Fibroblast of pulmonary artery (primary cell): ENCODE data around the gene CCND1.

Experiments
- DNase-seq: peaks from one replicate; pipeline ENCODE4 v3.0.0-alpha.2; 2010; ENCODE audit warnings: low read depth
- H3K4me3 ChIP-seq: replicated peaks from 2 replicates; pipeline ENCODE4 v1.5.1; 2011; ENCODE audit warnings: low read depth, mild to moderate bottlenecking, control low read depth, low read length, moderate library complexity
- TF ChIP-seq, protein P1 (sequence below): IDR thresholded peaks from 2 replicates; pipeline ENCODE4 v1.5.1; 2011; ENCODE audit warnings: mild to moderate bottlenecking, control low read depth, low read length, inconsistent platforms; ENCODE audit errors: missing control alignments

Gene CCND1

DNA sequence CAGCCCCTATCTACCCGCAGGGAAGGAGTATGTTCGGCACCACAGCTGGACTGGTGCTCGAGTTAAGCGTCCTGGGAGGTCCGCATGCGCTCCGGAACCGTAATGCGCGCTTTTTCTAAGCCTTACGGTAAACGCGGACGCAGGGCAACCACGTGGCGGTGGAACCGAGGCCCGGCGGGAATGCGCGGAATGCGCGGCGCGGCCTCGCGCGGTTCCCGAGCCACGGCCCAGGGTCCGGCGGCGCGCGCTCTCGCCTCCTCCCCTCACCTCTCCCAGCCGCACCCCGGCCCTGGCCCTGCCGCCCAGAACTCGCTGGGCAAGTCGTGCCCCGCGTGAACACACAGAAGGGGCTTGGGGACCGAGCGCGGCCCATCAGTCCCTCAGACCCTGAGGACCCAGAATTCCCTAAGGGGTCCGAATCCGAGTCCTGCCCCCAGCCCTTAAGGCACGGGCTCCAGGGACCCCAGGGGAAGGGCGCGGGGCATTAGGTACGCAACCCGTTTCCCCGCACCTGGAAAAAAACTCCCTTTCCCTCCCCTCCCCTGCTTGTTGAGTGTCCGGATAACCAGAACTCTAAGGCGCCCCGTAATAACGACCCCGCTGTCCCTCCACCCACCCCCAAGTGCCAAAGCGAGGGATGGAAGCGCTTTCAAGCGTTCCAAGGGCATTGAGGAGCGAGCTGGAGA lies 4.3 kb upstream of the CCND1 start:
- peak overlapping the region; percentile 31 for H3K4me3 ChIP-seq
- TF ChIP-seq, protein P1, sequence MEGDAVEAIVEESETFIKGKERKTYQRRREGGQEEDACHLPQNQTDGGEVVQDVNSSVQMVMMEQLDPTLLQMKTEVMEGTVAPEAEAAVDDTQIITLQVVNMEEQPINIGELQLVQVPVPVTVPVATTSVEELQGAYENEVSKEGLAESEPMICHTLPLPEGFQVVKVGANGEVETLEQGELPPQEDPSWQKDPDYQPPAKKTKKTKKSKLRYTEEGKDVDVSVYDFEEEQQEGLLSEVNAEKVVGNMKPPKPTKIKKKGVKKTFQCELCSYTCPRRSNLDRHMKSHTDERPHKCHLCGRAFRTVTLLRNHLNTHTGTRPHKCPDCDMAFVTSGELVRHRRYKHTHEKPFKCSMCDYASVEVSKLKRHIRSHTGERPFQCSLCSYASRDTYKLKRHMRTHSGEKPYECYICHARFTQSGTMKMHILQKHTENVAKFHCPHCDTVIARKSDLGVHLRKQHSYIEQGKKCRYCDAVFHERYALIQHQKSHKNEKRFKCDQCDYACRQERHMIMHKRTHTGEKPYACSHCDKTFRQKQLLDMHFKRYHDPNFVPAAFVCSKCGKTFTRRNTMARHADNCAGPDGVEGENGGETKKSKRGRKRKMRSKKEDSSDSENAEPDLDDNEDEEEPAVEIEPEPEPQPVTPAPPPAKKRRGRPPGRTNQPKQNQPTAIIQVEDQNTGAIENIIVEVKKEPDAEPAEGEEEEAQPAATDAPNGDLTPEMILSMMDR = no peak
- peak; percentile 92 for DNase-seq

DNA sequence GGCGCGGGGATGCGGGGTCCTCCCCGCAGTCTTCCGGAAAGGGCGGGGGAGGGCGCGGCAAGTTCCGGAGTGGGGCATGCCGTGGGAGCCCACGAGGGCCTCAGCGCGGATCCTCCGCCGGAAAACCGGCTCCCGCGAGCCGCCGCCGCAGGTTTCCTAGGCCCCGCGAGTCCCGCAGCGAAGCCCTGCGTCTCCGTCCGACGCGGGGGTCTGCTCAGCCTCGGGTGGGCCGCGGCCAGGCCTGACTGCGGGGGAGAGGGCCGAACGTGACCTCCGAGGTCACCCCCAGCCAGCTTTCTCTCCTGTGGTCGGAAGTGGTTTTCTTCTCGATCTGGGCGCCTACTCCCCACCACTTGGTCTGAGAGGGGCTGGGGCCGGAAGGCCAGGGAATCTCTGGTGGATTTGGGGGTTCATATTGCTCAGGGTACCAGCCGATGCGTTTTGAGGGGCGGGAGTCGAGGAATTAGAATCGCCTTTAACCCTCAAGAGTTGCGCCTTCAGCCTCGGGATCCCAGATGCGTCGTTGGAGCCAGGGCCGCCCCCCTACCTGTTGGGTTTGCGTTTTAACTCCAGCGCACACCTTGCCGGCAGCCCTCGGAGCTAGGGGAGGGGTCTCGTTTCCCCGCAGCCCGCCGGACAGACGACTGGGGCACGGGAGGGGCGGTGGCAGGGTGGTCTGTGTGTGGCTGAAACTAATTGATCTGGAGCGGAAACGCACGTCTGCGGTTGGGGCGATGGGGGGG lies 3.6 kb upstream of the CCND1 start:
- TF ChIP-seq, protein P1 = no peak
- DNase-seq = no peak
- H3K4me3 ChIP-seq = no peak overlapping the region

DNA sequence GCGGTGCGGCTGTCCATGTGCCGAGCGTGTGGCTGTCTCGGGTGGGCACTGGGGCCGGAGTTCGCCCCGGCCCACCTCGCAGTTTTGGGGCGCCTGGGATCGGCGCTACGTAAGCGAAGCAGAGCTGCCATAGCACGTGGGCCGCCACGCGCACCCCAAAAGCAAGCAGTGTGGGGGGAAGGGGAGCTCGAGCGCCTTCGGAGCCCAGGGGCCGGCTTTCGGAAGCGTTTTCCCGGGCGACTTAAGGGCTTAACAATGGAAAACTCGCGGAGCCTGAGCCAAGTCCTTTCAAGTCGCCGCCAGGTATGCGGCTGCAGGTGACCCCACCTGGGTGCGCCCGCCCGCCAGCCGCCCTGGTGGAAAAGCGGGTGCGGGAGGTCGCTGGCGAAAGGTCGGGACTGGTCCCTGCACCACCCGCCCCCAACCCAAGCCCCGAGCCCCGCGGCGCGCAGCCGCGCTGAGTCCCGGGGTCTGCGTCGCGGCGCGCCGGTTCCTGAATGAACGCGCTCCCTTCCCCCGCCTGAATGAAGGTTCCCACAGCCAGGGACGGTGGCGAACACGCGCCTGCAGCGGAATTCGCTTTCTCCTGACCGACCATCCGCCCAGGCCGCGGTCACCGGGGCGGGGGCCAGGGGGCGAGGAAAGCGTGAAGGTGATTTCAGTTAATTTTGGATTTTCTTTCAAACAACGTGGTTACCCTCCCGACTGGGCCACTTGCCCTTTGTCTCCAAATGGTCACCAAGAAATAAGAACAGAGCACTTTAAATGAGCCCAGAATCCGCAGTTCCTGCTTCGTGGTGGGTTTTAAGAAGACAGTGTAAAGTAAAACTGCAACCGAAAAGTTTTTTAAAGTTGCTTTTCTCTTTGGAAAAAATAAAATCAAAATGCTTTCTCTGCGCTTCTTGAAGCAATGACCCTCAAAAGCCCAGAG lies 2.8 kb upstream of the CCND1 start:
- TF ChIP-seq, protein P1 = no peak
- DNase-seq = peak; percentile 64
- H3K4me3 ChIP-seq = peak overlapping the region; percentile 88

DNA sequence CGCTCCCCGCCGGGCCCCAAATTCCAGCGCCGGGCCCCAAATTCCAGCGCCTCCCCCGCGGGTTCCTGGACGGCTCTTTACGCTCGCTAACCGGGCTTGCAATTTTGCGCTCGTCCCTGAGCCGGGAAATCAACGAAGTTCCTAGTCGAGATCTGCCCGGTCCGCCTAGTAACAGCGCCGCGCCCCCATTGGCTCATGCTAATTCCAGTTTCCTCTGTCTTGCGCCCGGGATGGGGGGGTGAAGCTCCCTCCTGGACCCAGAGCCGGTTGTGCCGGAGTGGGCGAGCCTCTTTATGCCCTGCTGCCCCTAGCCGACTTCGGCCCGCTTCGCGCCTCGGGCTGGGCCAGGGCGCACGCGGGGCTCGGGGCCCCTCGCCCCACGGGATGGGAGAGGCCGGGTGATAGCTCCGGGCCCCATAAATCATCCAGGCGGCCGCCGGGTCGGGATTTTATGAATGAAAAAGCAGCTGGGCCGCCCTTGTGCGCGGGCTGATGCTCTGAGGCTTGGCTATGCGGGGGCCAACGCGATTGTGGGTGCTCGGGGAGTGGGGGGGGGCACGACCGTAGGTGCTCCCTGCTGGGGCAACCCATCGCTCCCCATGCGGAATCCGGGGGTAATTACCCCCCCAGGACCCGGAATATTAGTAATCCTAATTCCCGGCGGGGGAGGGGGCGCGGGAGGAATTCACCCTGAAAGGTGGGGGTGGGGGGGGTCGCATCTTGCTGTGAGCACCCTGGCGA lies 1.8 kb upstream of the CCND1 start:
- DNase-seq = peak; percentile 97
- TF ChIP-seq, protein P1 = no peak
- peak overlapping the region; percentile 88 for H3K4me3 ChIP-seq

DNA sequence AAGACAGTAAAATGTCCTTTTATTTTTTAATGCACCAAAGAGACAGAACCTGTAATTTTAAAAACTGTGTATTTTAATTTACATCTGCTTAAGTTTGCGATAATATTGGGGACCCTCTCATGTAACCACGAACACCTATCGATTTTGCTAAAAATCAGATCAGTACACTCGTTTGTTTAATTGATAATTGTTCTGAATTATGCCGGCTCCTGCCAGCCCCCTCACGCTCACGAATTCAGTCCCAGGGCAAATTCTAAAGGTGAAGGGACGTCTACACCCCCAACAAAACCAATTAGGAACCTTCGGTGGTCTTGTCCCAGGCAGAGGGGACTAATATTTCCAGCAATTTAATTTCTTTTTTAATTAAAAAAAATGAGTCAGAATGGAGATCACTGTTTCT lies 1.1 kb upstream of the CCND1 start:
- peak overlapping the region; percentile 88 for H3K4me3 ChIP-seq
- TF ChIP-seq, protein P1 = no peak
- DNase-seq = no peak
